CD14-positive monocyte (primary cell): ENCODE data around the gene NKX3-2. TPM values are rescaled to one million over a fixed set of nuclear protein-coding genes. Genes with fewer than 3 reads are reported as not detected.
A peak's percentile ranks its signal among the peaks of the same experiment; 100 is the strongest.

Experiments used
- DNase-seq, 3 donors: peaks; one replicate each; pipeline ENCODE4 v3.0.0-alpha.2; 2011 to 2022
- H2AFZ ChIP-seq: 2 replicates; pipeline ENCODE4 v1.6.0; 2012; ENCODE audit warnings: mild to moderate bottlenecking, low read depth, low read length, inconsistent platforms; ENCODE audit not compliant: insufficient read depth, poor library complexity, severe bottlenecking
- H3K27ac ChIP-seq, 2 donors: 1 replicate in 1 of 2; 2 replicates in 1 of 2; pipeline ENCODE4 v1.5.1; 2012 to 2013; ENCODE audit warnings: low read length in 2 of 2, control low read depth in 1 of 2, inconsistent platforms in 1 of 2, low read depth in 1 of 2, mild to moderate bottlenecking in 1 of 2
- H3K27me3 ChIP-seq, 2 donors: one replicate each; pipeline versions ENCODE4 v1.6.0 to v1.6.1; 2011 to 2013; ENCODE audit warnings: low read length in 2 of 2; ENCODE audit not compliant: control insufficient read depth in 2 of 2, insufficient read depth in 2 of 2
- H3K36me3 ChIP-seq, 2 donors: replicated peaks in 1 of 2; 1 replicate in 1 of 2; 2 replicates in 1 of 2; pipeline versions ENCODE4 v1.5.1 to v1.6.1; 2012 to 2013; ENCODE audit warnings: low read length in 2 of 2, control low read depth in 1 of 2, inconsistent platforms in 1 of 2, mild to moderate bottlenecking in 1 of 2; ENCODE audit not compliant: insufficient read depth in 2 of 2, control insufficient read depth in 1 of 2
- H3K4me1 ChIP-seq, 2 donors: 1 replicate in 1 of 2; 2 replicates in 1 of 2; pipeline versions ENCODE4 v1.5.1 to v1.6.1; 2012 to 2013; ENCODE audit warnings: low read length in 2 of 2, control low read depth in 1 of 2, inconsistent platforms in 1 of 2, mild to moderate bottlenecking in 1 of 2, moderate library complexity in 1 of 2; ENCODE audit not compliant: insufficient read depth in 2 of 2, control insufficient read depth in 1 of 2
- H3K4me2 ChIP-seq: replicated peaks from 2 replicates; pipeline ENCODE3; 2012; ENCODE audit warnings: low read length, moderate library complexity, mild to moderate bottlenecking; ENCODE audit not compliant: poor library complexity, severe bottlenecking; ENCODE audit errors: extremely low read depth
- H3K4me3 ChIP-seq, 3 experiments: fragments of 200-600 bp in 1 of 3; sonication (generic) in 1 of 3; replicated peaks in 1 of 3; 1 replicate in 2 of 3; 2 replicates in 1 of 3; pipeline ENCODE4 v1.5.1; 2011 to 2013; ENCODE audit warnings: low read length in 3 of 3, mild to moderate bottlenecking in 3 of 3, control low read depth in 2 of 3, low read depth in 2 of 3, inconsistent platforms in 1 of 3, moderate library complexity in 1 of 3
- H3K79me2 ChIP-seq: 2 replicates; pipeline ENCODE4 v1.6.0; 2012; ENCODE audit warnings: mild to moderate bottlenecking, control low read depth, inconsistent platforms, low read length, moderate library complexity; ENCODE audit not compliant: insufficient read depth
- H3K9ac ChIP-seq: 2 replicates; pipeline ENCODE4 v1.6.0; 2017; ENCODE audit warnings: low read length, mild to moderate bottlenecking; ENCODE audit not compliant: insufficient read depth, poor library complexity, severe bottlenecking
- H3K9me3 ChIP-seq, 2 donors: replicated peaks in 1 of 2; 1 replicate in 1 of 2; 2 replicates in 1 of 2; pipeline versions ENCODE4 v1.5.1 to v1.6.1; 2012 to 2013; ENCODE audit warnings: low read length in 2 of 2, control low read depth in 1 of 2; ENCODE audit not compliant: control insufficient read depth in 1 of 2, insufficient read depth in 1 of 2
- H4K20me1 ChIP-seq: 2 replicates; pipeline ENCODE4 v1.6.0; 2012; ENCODE audit warnings: mild to moderate bottlenecking, low read length, control low read depth, moderate library complexity; ENCODE audit not compliant: insufficient read depth
- H3K27ac Mint-ChIP-seq, 7 donors: one replicate each; pipeline ENCODE4 v1.8.0; 2020; ENCODE audit warnings: mild to moderate bottlenecking in 7 of 7, mixed read lengths in 7 of 7, moderate library complexity in 6 of 7, inconsistent platforms in 2 of 7
- H3K27me3 Mint-ChIP-seq, 3 donors: one replicate each; pipeline ENCODE4 v1.8.0; 2021 to 2022; ENCODE audit warnings: low read depth in 3 of 3, mild to moderate bottlenecking in 3 of 3, mixed read lengths in 3 of 3, moderate library complexity in 3 of 3, inconsistent platforms in 1 of 3
- H3K36me3 Mint-ChIP-seq, 2 donors: one replicate each; pipeline ENCODE4 v1.8.0; 2020; ENCODE audit warnings: mixed read lengths in 2 of 2, inconsistent platforms in 1 of 2, mild to moderate bottlenecking in 1 of 2
- H3K4me1 Mint-ChIP-seq: one replicate; pipeline ENCODE4 v1.8.0; 2020; ENCODE audit warnings: mild to moderate bottlenecking, mixed read lengths
- H3K4me3 Mint-ChIP-seq, 2 donors: one replicate each; pipeline ENCODE4 v1.8.0; 2020; ENCODE audit warnings: mild to moderate bottlenecking in 2 of 2, mixed read lengths in 2 of 2, moderate library complexity in 1 of 2
- H3K9me3 Mint-ChIP-seq, 7 donors: one replicate each; pipeline ENCODE4 v1.8.0; 2020 to 2022; ENCODE audit warnings: mixed read lengths in 7 of 7, mild to moderate bottlenecking in 6 of 7, moderate library complexity in 6 of 7, inconsistent platforms in 2 of 7
- WGBS: methylation state at CpG from one replicate; pipeline ENCODE4 v1.1.5; 2013; ENCODE audit warnings: missing lambda C conversion rate; ENCODE audit not compliant: insufficient coverage; 5-methylcytosine and 5-hydroxymethylcytosine counted together
- intact Hi-C, 2 donors: fragments of 100-400 bp; cut with micrococcal nuclease; formaldehyde crosslinking; loops; one replicate each; pipeline versions ENCODE4 v1.15.0 to v1.15.1; 2023
- polyA plus RNA-seq, 3 donors: library from polyadenylated mRNA; depleted of rRNA in 1 of 3; unstranded in 2 of 3; stranded (reverse) in 1 of 3; fragments of 300-500 nt in 2 of 3; fragments of >200 nt in 1 of 3; fragmentation: Illumina TruSeq in 2 of 3; gene quantifications; 1 replicate in 2 of 3; 2 replicates in 1 of 3; pipeline ENCODE4 v1.2.3, GENCODE V29; 2012 to 2021
- TF ChIP-seq, protein P1 (sequence below): fragments of 200-600 bp; IDR thresholded peaks from one replicate; pipeline ENCODE4 v1.8.0; 2022; ENCODE audit warnings: antibody characterized with exemption, mild to moderate bottlenecking

The NKX3-2 gene
- polyA plus RNA-seq, 3 donors = not detected

DNA sequence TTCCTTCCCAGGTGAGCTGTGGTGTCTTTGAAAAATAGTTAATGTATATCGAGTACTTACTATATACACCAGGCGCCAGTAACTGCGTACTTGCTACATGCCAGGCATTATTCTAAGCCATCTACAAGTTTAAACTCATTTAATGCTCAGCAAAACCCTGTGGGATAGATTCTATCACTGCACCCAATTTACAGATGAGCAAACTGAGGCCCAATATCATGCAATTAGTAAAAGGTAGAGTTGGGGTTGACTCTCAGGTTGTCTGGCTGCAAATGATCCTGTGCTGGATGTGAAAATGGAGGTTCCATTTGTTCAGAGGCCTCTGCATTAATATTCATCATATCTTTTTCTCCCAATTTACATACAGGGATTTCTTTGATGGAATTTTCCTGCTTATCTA, 17.6 kb downstream of the NKX3-2 start:
- Histone ChIP-seq H3K4me2 (no peak overlapping the region), H3K79me2 (no peaks in the 10 kb centered on the region), H2AFZ (no peak overlapping the region), H3K9me3 (peaks cover 35 to 79% of the 10 kb centered on the region in 2 donors), H3K36me3 (no peaks in the 10 kb centered on the region), H3K27me3 (peaks cover 88 to 100% of the 10 kb centered on the region in 2 donors), H4K20me1 (no peaks in the 10 kb centered on the region), H3K9ac (no peak overlapping the region), H3K27ac (no peak overlapping the region), H3K4me3 (no peak overlapping the region), H3K4me1 (peaks cover 52 to 54% of the 10 kb centered on the region in 2 donors)
- H3K4me3 Mint-ChIP-seq = peak overlapping the region in 1 of 2 donors; percentile 89
- H3K36me3 Mint-ChIP-seq = peaks cover 14 to 29% of the 10 kb centered on the region in 2 donors
- no peak for DNase-seq
- no CpG with 5 or more reads among the region's 3 CpGs for WGBS
- peaks cover 100% of the 10 kb centered on the region in 3 donors for H3K27me3 Mint-ChIP-seq
- no peak overlapping the region for H3K27ac Mint-ChIP-seq
- TF ChIP-seq, protein P1, sequence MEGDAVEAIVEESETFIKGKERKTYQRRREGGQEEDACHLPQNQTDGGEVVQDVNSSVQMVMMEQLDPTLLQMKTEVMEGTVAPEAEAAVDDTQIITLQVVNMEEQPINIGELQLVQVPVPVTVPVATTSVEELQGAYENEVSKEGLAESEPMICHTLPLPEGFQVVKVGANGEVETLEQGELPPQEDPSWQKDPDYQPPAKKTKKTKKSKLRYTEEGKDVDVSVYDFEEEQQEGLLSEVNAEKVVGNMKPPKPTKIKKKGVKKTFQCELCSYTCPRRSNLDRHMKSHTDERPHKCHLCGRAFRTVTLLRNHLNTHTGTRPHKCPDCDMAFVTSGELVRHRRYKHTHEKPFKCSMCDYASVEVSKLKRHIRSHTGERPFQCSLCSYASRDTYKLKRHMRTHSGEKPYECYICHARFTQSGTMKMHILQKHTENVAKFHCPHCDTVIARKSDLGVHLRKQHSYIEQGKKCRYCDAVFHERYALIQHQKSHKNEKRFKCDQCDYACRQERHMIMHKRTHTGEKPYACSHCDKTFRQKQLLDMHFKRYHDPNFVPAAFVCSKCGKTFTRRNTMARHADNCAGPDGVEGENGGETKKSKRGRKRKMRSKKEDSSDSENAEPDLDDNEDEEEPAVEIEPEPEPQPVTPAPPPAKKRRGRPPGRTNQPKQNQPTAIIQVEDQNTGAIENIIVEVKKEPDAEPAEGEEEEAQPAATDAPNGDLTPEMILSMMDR = no peak
- intact Hi-C loops = no loop called here
- peaks cover 52% of the 10 kb centered on the region for H3K4me1 Mint-ChIP-seq
- H3K9me3 Mint-ChIP-seq = peaks cover 10 to 63% (median 49%) of the 10 kb centered on the region in 7 donors

DNA sequence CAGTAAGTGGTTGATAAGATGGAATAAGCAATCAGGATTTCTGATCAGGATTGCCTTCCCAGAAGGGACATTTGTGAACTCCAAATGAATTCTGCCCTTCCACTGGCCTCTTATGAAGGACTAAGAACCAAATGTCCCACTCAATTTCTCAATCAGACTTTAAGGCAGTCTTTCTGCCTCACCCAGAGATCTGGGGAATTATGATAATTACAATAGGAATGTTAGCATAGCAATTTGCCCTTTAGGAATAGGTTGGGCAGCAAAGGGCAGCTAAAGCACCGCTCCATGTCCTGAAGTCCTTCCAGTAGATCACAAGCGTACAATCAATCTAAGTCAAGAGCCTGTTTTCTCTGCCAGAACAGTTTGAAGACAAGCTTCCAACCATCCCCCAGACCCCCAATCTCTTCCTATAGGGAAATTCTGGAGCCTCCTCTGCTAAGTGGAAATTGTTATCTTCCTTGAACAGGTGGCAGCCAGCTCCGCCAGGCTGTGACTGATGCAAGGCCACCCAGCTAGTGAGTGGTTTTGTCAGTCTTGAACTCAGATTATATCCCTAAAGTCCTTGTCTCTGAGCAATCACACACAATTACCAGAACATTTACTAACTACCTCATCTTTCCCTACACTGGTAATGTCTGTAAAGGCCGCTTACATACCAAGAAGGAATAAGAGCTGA, 18.6 kb downstream of the NKX3-2 start:
- Histone ChIP-seq H3K4me2 (no peak overlapping the region), H3K27me3 (peaks cover 88 to 100% of the 10 kb centered on the region in 2 donors), H3K36me3 (no peaks in the 10 kb centered on the region), H3K4me3 (no peak overlapping the region), H3K4me1 (peaks cover 43 to 44% of the 10 kb centered on the region in 2 donors), H3K27ac (no peak overlapping the region), H4K20me1 (no peaks in the 10 kb centered on the region), H3K9me3 (peaks cover 30 to 75% of the 10 kb centered on the region in 2 donors), H3K9ac (no peak overlapping the region), H2AFZ (no peak overlapping the region), H3K79me2 (no peaks in the 10 kb centered on the region)
- TF ChIP-seq, protein P1 = no peak
- H3K4me1 Mint-ChIP-seq = peaks cover 43% of the 10 kb centered on the region
- 33% methylated on average over 2 of the region's 4 CpGs for WGBS
- no peak overlapping the region for H3K27ac Mint-ChIP-seq
- H3K4me3 Mint-ChIP-seq = peak overlapping the region in 1 of 2 donors; percentile 89
- peaks cover 10 to 59% (median 47%) of the 10 kb centered on the region in 7 donors for H3K9me3 Mint-ChIP-seq
- intact Hi-C loops = no loop called here
- peaks cover 97 to 98% (median 98%) of the 10 kb centered on the region in 3 donors for H3K27me3 Mint-ChIP-seq
- H3K36me3 Mint-ChIP-seq = peaks cover 14 to 27% of the 10 kb centered on the region in 2 donors
- no peak for DNase-seq
